NCI-H524 treated with DMSO at 0.1 percent for 48 hours (cell line): ENCODE results near the gene ANKRD62.
"Not testable (repeated sequence)": the region's sequence is repeated elsewhere in the genome, so short reads cannot be mapped to it uniquely, and the experiment has no call there.

ENCODE experiments used
- DNase-seq: peaks from one replicate; lab custom pipeline; 2025; lab: John Stamatoyannopoulos, UW

Gene ANKRD62

GRCh38 chr18:12066910-12067511 is 26.6 kb upstream of the ANKRD62 start:
- DNase-seq: no peak

- no peak for DNase-seq
Observed at GRCh38 chr18:12067671-12068070, 26.0 kb upstream of the ANKRD62 start.

GRCh38 chr18:12068316-12068949 is 25.2 kb upstream of the ANKRD62 start:
- DNase-seq: not testable (repeated sequence)

GRCh38 chr18:12068950-12069320 is 24.7 kb upstream of the ANKRD62 start:
- no peak for DNase-seq

- not testable (repeated sequence) for DNase-seq
Observed at GRCh38 chr18:12071066-12071465, 22.6 kb upstream of the ANKRD62 start.

GRCh38 chr18:12072996-12073395 is 20.6 kb upstream of the ANKRD62 start:
- no peak for DNase-seq

GRCh38 chr18:12074736-12075135 is 18.9 kb upstream of the ANKRD62 start:
- no peak for DNase-seq

- DNase-seq: no peak
Observed at GRCh38 chr18:12076424-12077140, 17.1 kb upstream of the ANKRD62 start.

- DNase-seq: not testable (repeated sequence)
Observed at GRCh38 chr18:12077994-12078393, 15.6 kb upstream of the ANKRD62 start.

GRCh38 chr18:12079491-12080237 is 14.0 kb upstream of the ANKRD62 start:
- peak; percentile 56 for DNase-seq

GRCh38 chr18:12085136-12085535 is 8.5 kb upstream of the ANKRD62 start:
- DNase-seq: no peak

GRCh38 chr18:12085786-12086185 is 7.9 kb upstream of the ANKRD62 start:
- DNase-seq: no peak

- no peak for DNase-seq
Observed at GRCh38 chr18:12086249-12086648, 7.4 kb upstream of the ANKRD62 start.

GRCh38 chr18:12086677-12087470 is 6.8 kb upstream of the ANKRD62 start:
- DNase-seq: no peak

- DNase-seq: no peak
Observed at GRCh38 chr18:12087471-12088025, 6.1 kb upstream of the ANKRD62 start.

- no peak for DNase-seq
Observed at GRCh38 chr18:12088096-12088495, 5.5 kb upstream of the ANKRD62 start.

GRCh38 chr18:12088731-12089375 is 4.8 kb upstream of the ANKRD62 start:
- DNase-seq: no peak

- DNase-seq: no peak
Observed at GRCh38 chr18:12091538-12092141, 2.0 kb upstream of the ANKRD62 start.

GRCh38 chr18:12092398-12093229 is 1.0 kb upstream of the ANKRD62 start:
- DNase-seq: no peak

GRCh38 chr18:12098374-12098773 is 4.7 kb downstream of the ANKRD62 start:
- DNase-seq: no peak
